ENCODE data around the gene MRPL46. TPM values are rescaled to one million over a fixed set of nuclear protein-coding genes. Genes with fewer than 3 reads are reported as not detected.

Gene MRPL46
- total and polyA plus RNA-seq, 2 of the 13 experiments (the other 11 are each of a cell fraction or from before 2014, with no cell fraction given): 62.9 to 79.2 TPM

DNA sequence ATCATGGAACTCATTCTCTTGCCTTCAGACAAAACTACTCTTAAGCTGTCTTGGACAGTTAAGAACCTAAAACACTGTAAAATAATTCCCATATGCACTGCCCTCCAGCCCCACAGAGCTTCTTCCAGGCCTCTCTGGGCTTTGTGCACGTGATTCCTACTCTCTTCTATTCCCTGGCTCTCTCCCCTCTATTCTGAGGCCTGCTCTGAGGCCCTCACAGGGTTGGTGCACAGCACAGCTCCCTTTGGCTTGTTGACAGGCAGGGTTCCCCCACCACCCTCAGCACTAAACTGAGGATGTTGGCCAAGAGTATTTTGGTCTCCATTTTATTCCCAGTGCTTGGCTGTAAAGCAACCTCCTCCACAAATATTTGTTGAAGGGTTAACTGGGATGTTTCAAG, 13.5 kb downstream of the MRPL46 start:
- in situ Hi-C loops (cut with HindIII; ENCODE audit: extremely low pct_ligation_motif_present, low pct_unique_long_range_greater_than_20kb): no loop called here
- POLR2A ChIA-PET: interaction anchor here (1.2 to 4.7 kb wide), 2 partner anchors 12 to 65 kb away, joined by 4 to 64 read pairs; partner anchors contain the start of genes MRPL46 and MRPS11
- ATAC-seq: no peak
- TF ChIP-seq ZNF101 (CRISPR knock-in tag; IDR thresholded peaks at IDR 0.05; ENCODE audit: borderline replicate concordance, low read depth) (no peak), RXRA (CRISPR knock-in tag; IDR thresholded peaks at IDR 0.05) (no peak), U2AF2 (IDR thresholded peaks at IDR 0.05; ENCODE audit: low read depth, low read length) (no peak), MLLT10 (CRISPR knock-in tag; IDR thresholded peaks at IDR 0.05) (no peak), HNRNPK (IDR thresholded peaks at IDR 0.05; ENCODE audit: low read depth, low read length, poor library complexity, severe bottlenecking) (no peak), SIN3B (IDR thresholded peaks at IDR 0.05; ENCODE audit: low read length) (no peak), EHMT2 (IDR thresholded peaks at IDR 0.05; ENCODE audit: borderline replicate concordance, low read depth, low read length) (no peak), MXD4 (CRISPR knock-in tag; IDR thresholded peaks at IDR 0.05) (no peak), ZNF383 (CRISPR knock-in tag; IDR thresholded peaks at IDR 0.05; ENCODE audit: borderline replicate concordance) (no peak), ZNF34 (CRISPR knock-in tag; IDR thresholded peaks at IDR 0.05; ENCODE audit: borderline replicate concordance) (no peak)
- TF ChIP-seq, protein P1, sequence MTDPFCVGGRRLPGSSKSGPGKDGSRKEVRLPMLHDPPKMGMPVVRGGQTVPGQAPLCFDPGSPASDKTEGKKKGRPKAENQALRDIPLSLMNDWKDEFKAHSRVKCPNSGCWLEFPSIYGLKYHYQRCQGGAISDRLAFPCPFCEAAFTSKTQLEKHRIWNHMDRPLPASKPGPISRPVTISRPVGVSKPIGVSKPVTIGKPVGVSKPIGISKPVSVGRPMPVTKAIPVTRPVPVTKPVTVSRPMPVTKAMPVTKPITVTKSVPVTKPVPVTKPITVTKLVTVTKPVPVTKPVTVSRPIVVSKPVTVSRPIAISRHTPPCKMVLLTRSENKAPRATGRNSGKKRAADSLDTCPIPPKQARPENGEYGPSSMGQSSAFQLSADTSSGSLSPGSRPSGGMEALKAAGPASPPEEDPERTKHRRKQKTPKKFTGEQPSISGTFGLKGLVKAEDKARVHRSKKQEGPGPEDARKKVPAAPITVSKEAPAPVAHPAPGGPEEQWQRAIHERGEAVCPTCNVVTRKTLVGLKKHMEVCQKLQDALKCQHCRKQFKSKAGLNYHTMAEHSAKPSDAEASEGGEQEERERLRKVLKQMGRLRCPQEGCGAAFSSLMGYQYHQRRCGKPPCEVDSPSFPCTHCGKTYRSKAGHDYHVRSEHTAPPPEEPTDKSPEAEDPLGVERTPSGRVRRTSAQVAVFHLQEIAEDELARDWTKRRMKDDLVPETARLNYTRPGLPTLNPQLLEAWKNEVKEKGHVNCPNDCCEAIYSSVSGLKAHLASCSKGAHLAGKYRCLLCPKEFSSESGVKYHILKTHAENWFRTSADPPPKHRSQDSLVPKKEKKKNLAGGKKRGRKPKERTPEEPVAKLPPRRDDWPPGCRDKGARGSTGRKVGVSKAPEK (CRISPR knock-in tag; IDR thresholded peaks at IDR 0.05; ENCODE audit: borderline replicate concordance): no peak
- TF ChIP-seq, protein P2, sequence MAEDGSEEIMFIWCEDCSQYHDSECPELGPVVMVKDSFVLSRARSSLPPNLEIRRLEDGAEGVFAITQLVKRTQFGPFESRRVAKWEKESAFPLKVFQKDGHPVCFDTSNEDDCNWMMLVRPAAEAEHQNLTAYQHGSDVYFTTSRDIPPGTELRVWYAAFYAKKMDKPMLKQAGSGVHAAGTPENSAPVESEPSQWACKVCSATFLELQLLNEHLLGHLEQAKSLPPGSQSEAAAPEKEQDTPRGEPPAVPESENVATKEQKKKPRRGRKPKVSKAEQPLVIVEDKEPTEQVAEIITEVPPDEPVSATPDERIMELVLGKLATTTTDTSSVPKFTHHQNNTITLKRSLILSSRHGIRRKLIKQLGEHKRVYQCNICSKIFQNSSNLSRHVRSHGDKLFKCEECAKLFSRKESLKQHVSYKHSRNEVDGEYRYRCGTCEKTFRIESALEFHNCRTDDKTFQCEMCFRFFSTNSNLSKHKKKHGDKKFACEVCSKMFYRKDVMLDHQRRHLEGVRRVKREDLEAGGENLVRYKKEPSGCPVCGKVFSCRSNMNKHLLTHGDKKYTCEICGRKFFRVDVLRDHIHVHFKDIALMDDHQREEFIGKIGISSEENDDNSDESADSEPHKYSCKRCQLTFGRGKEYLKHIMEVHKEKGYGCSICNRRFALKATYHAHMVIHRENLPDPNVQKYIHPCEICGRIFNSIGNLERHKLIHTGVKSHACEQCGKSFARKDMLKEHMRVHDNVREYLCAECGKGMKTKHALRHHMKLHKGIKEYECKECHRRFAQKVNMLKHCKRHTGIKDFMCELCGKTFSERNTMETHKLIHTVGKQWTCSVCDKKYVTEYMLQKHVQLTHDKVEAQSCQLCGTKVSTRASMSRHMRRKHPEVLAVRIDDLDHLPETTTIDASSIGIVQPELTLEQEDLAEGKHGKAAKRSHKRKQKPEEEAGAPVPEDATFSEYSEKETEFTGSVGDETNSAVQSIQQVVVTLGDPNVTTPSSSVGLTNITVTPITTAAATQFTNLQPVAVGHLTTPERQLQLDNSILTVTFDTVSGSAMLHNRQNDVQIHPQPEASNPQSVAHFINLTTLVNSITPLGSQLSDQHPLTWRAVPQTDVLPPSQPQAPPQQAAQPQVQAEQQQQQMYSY (CRISPR knock-in tag; IDR thresholded peaks at IDR 0.05): no peak
- TF ChIP-seq, protein P3, sequence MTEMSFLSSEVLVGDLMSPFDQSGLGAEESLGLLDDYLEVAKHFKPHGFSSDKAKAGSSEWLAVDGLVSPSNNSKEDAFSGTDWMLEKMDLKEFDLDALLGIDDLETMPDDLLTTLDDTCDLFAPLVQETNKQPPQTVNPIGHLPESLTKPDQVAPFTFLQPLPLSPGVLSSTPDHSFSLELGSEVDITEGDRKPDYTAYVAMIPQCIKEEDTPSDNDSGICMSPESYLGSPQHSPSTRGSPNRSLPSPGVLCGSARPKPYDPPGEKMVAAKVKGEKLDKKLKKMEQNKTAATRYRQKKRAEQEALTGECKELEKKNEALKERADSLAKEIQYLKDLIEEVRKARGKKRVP (CRISPR knock-in tag; IDR thresholded peaks at IDR 0.05): no peak
- TF ChIP-seq, protein P4, sequence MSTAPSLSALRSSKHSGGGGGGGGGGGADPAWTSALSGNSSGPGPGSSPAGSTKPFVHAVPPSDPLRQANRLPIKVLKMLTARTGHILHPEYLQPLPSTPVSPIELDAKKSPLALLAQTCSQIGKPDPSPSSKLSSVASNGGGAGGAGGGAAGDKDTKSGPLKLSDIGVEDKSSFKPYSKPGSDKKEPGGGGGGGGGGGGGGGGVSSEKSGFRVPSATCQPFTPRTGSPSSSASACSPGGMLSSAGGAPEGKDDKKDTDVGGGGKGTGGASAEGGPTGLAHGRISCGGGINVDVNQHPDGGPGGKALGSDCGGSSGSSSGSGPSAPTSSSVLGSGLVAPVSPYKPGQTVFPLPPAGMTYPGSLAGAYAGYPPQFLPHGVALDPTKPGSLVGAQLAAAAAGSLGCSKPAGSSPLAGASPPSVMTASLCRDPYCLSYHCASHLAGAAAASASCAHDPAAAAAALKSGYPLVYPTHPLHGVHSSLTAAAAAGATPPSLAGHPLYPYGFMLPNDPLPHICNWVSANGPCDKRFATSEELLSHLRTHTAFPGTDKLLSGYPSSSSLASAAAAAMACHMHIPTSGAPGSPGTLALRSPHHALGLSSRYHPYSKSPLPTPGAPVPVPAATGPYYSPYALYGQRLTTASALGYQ (CRISPR knock-in tag; IDR thresholded peaks at IDR 0.05): no peak

More for the DNA sequence above, 13.5 kb downstream of the MRPL46 start:
- Histone ChIP-seq H3K36me3 (replicated peaks in 1 of 2; ENCODE audit: control insufficient read depth in 1 of 2, insufficient read depth in 2 of 2, low read length in 2 of 2) (peaks cover 4 to 10% of the 10 kb centered on the region in 2 experiments; a peak in 3 of 5 replicates), H3K4me1 (ENCODE audit: insufficient read depth, low read length) (peaks cover 12% of the 10 kb centered on the region; the same call in 1 of the 2 replicates), H4K20me1 (ENCODE audit: insufficient read depth, low read length) (no peaks in the 10 kb centered on the region), H3K27me3 (ENCODE audit: control insufficient read depth in 1 of 2, insufficient read depth in 2 of 2, low read length in 2 of 2) (no peaks in the 10 kb centered on the region; a peak in 1 of 5 replicates), H3K4me3 (replicated peaks in 1 of 3; ENCODE audit: insufficient read depth in 1 of 3, low read depth in 2 of 3, low read length in 3 of 3) (no peak overlapping the region), H3K9ac (ENCODE audit: insufficient read depth, low read depth, low read length) (no peak overlapping the region), H3K4me2 (ENCODE audit: low read depth, low read length) (no peak overlapping the region), H3K27ac (ENCODE audit: extremely low read length, insufficient read depth, low read length) (no peak overlapping the region), H2AFZ (ENCODE audit: low read length) (no peak overlapping the region), H3K79me2 (ENCODE audit: insufficient read depth, low read length) (no peaks in the 10 kb centered on the region), H3K9me3 (ENCODE audit: low read length) (no peaks in the 10 kb centered on the region)
- FAIRE-seq: no peak
- no TSS peak for BruUV-seq (replicated peaks)
- CTCF ChIA-PET (ENCODE audit: low intra/inter-chr PET ratio, low total read pairs): no interaction called here
- 0% methylated on average over 1 of the region's 1 CpG for WGBS (ENCODE audit: low lambda C conversion rate)
- intact Hi-C loops (cut with micrococcal nuclease; ENCODE audit: unreplicated experiment): loop anchor here (5.0 to 10.0 kb wide), 2 partner anchors 291 to 1539 kb away; no protein-coding TSS in a partner anchor
- no peak for DNase-seq (ENCODE audit: low spot score)
